NCI-H1105 treated with DMSO at 0.1 percent for 48 hours (cell line): ENCODE measurements around the gene FAM76B.
A peak's percentile ranks its signal among the peaks of the same experiment; 100 is the strongest.
"Not testable (repeated sequence)": the region's sequence is repeated elsewhere in the genome, so short reads cannot be mapped to it uniquely, and the experiment has no call there.

Experiments used
- DNase-seq: peaks from one replicate; lab custom pipeline; 2025; lab: John Stamatoyannopoulos, UW

The FAM76B gene

GRCh38 chr11:95789506-95790122 is at the start of gene FAM76B:
Gene FAM76B (minus strand): TSS chr11:95789782. CDS start chr11:95789478, 304 bp downstream.
- peak; percentile 99 for DNase-seq

- peak; percentile 81 for DNase-seq
Observed at GRCh38 chr11:95835768-95836488, 46.3 kb upstream of the FAM76B start.

- DNase-seq = peak; percentile 31
Observed at GRCh38 chr11:95835351-95835750, 45.8 kb upstream of the FAM76B start.

- no peak for DNase-seq
Observed at GRCh38 chr11:95833378-95833777, 43.8 kb upstream of the FAM76B start.

GRCh38 chr11:95832763-95833162 is 43.2 kb upstream of the FAM76B start:
- DNase-seq = no peak

- DNase-seq = no peak
Observed at GRCh38 chr11:95831198-95831883, 41.8 kb upstream of the FAM76B start.

- DNase-seq = no peak
Observed at GRCh38 chr11:95829580-95830259, 40.1 kb upstream of the FAM76B start.

- no peak for DNase-seq
Observed at GRCh38 chr11:95827696-95828095, 38.1 kb upstream of the FAM76B start.

- DNase-seq = no peak
Observed at GRCh38 chr11:95821640-95822039, 32.1 kb upstream of the FAM76B start.

- DNase-seq = no peak
Observed at GRCh38 chr11:95816037-95816436, 26.5 kb upstream of the FAM76B start.

- DNase-seq = not testable (repeated sequence)
Observed at GRCh38 chr11:95811052-95811451, 21.5 kb upstream of the FAM76B start.

GRCh38 chr11:95806464-95806863 is 16.9 kb upstream of the FAM76B start:
- not testable (repeated sequence) for DNase-seq

GRCh38 chr11:95805869-95806268 is 16.3 kb upstream of the FAM76B start:
- no peak for DNase-seq

GRCh38 chr11:95803973-95804372 is 14.4 kb upstream of the FAM76B start:
- DNase-seq = no peak

GRCh38 chr11:95802806-95803205 is 13.2 kb upstream of the FAM76B start:
- no peak for DNase-seq

GRCh38 chr11:95800438-95800837 is 10.9 kb upstream of the FAM76B start:
- DNase-seq = no peak

- no peak for DNase-seq
Observed at GRCh38 chr11:95799546-95799945, 10.0 kb upstream of the FAM76B start.

- DNase-seq = no peak
Observed at GRCh38 chr11:95796501-95796900, 6.9 kb upstream of the FAM76B start.

GRCh38 chr11:95795627-95796295 is 6.2 kb upstream of the FAM76B start:
- no peak for DNase-seq

GRCh38 chr11:95794086-95794485 is 4.5 kb upstream of the FAM76B start:
- no peak for DNase-seq

GRCh38 chr11:95793116-95793515 is 3.5 kb upstream of the FAM76B start:
- DNase-seq = no peak

- DNase-seq = no peak
Observed at GRCh38 chr11:95792700-95793099, 3.1 kb upstream of the FAM76B start.
